ENCODE measurements around the gene TSPAN14. TPM values are rescaled to one million over a fixed set of nuclear protein-coding genes. Genes with fewer than 3 reads are reported as not detected.

The TSPAN14 gene
- total RNA-seq, 2 experiments from 2014 or later = 98.8 to 112 TPM

- ATAC-seq (ENCODE audit: low read depth) (no peak), DNase-seq (no peak)
- peak overlapping the region; percentile 71 for H3K27ac Mint-ChIP-seq
- POLR2A ChIA-PET = interaction anchor here (0.8 to 1.3 kb wide), 5 partner anchors 9 to 58 kb away, joined by 3 to 6 read pairs (median 4); no protein-coding TSS in a partner anchor
- H3K27me3 Mint-ChIP-seq = peaks cover 1% of the 10 kb centered on the region
- H3K4me3 Mint-ChIP-seq = peak overlapping the region; percentile 72
- peaks cover 21% of the 10 kb centered on the region for H3K4me1 Mint-ChIP-seq
- peaks cover 15% of the 10 kb centered on the region for H3K36me3 Mint-ChIP-seq
- no peaks in the 10 kb centered on the region for H3K9me3 Mint-ChIP-seq
Measured at GRCh38 chr10:80453056-80453841, 861 bp upstream of the TSPAN14 start.

- Mint-ChIP-seq H3K4me1 (peaks cover 35% of the 10 kb centered on the region), H3K9me3 (no peaks in the 10 kb centered on the region), H3K27ac (peak overlapping the region; percentile 92), H3K27me3 (no peaks in the 10 kb centered on the region), H3K36me3 (peaks cover 19% of the 10 kb centered on the region), H3K4me3 (peak overlapping the region; percentile 99)
- POLR2A ChIA-PET = interaction anchor here (1.2 to 6.5 kb wide), 5 partner anchors 9 to 46 kb away, joined by 4 to 74 read pairs (median 6); no protein-coding TSS in a partner anchor
- DNase-seq (peak; percentile 54), ATAC-seq (ENCODE audit: low read depth) (peak; percentile 8)
Measured at GRCh38 chr10:80454513-80455460, 677 bp downstream of the TSPAN14 start.

GRCh38 chr10:80455461-80456349 lies 1.6 kb downstream of the TSPAN14 start:
- no peak for DNase-seq
- H3K36me3 Mint-ChIP-seq = peaks cover 20% of the 10 kb centered on the region
- peak overlapping the region; percentile 92 for H3K27ac Mint-ChIP-seq
- POLR2A ChIA-PET = interaction anchor here (0.6 to 6.5 kb wide), 12 partner anchors 8 to 68 kb away, joined by 3 to 74 read pairs (median 6); no protein-coding TSS in a partner anchor
- no peak for ATAC-seq (ENCODE audit: low read depth)
- H3K4me3 Mint-ChIP-seq = peak overlapping the region; percentile 99
- H3K4me1 Mint-ChIP-seq = peaks cover 44% of the 10 kb centered on the region
- no peaks in the 10 kb centered on the region for H3K27me3 Mint-ChIP-seq
- H3K9me3 Mint-ChIP-seq = no peaks in the 10 kb centered on the region

- H3K36me3 Mint-ChIP-seq = peaks cover 23% of the 10 kb centered on the region
- H3K27ac Mint-ChIP-seq = peak overlapping the region; percentile 93
- H3K4me1 Mint-ChIP-seq = peaks cover 62% of the 10 kb centered on the region
- H3K27me3 Mint-ChIP-seq = no peaks in the 10 kb centered on the region
- no peaks in the 10 kb centered on the region for H3K9me3 Mint-ChIP-seq
- H3K4me3 Mint-ChIP-seq = peak overlapping the region; percentile 99
- DNase-seq (no peak), ATAC-seq (ENCODE audit: low read depth) (no peak)
- POLR2A ChIA-PET = interaction anchor here (0.6 to 6.5 kb wide), 10 partner anchors 8 to 50 kb away, joined by 3 to 74 read pairs (median 6); no protein-coding TSS in a partner anchor
Measured at GRCh38 chr10:80457554-80458262, 3.6 kb downstream of the TSPAN14 start.

- POLR2A ChIA-PET = interaction anchor here (0.6 to 6.5 kb wide), 11 partner anchors 9 to 71 kb away, joined by 3 to 74 read pairs (median 7); no protein-coding TSS in a partner anchor
- Mint-ChIP-seq H3K27me3 (no peaks in the 10 kb centered on the region), H3K4me3 (peak overlapping the region; percentile 99), H3K27ac (peak overlapping the region; percentile 93), H3K4me1 (peaks cover 66% of the 10 kb centered on the region), H3K9me3 (no peaks in the 10 kb centered on the region), H3K36me3 (peaks cover 24% of the 10 kb centered on the region)
- ATAC-seq (ENCODE audit: low read depth) (no peak), DNase-seq (no peak)
Measured at GRCh38 chr10:80458263-80458625, 4.1 kb downstream of the TSPAN14 start.

- peak overlapping the region; percentile 99 for H3K4me3 Mint-ChIP-seq
- no peaks in the 10 kb centered on the region for H3K9me3 Mint-ChIP-seq
- H3K36me3 Mint-ChIP-seq = peaks cover 28% of the 10 kb centered on the region
- H3K27ac Mint-ChIP-seq = peak overlapping the region; percentile 93
- POLR2A ChIA-PET = interaction anchor here (0.6 to 6.5 kb wide), 13 partner anchors 9 to 71 kb away, joined by 3 to 74 read pairs (median 6); no protein-coding TSS in a partner anchor
- peaks cover 68% of the 10 kb centered on the region for H3K4me1 Mint-ChIP-seq
- DNase-seq = no peak
- no peak for ATAC-seq (ENCODE audit: low read depth)
- no peaks in the 10 kb centered on the region for H3K27me3 Mint-ChIP-seq
Measured at GRCh38 chr10:80458638-80459037, 4.5 kb downstream of the TSPAN14 start.

GRCh38 chr10:80459047-80459865 lies 5.1 kb downstream of the TSPAN14 start:
- Mint-ChIP-seq H3K27ac (peak overlapping the region; percentile 93), H3K9me3 (no peaks in the 10 kb centered on the region), H3K4me3 (peak overlapping the region; percentile 99), H3K36me3 (peaks cover 32% of the 10 kb centered on the region), H3K27me3 (no peaks in the 10 kb centered on the region), H3K4me1 (peaks cover 73% of the 10 kb centered on the region)
- peak; percentile 70 for DNase-seq
- POLR2A ChIA-PET = interaction anchor here (0.8 to 6.5 kb wide), 13 partner anchors 8 to 70 kb away, joined by 3 to 74 read pairs (median 6); no protein-coding TSS in a partner anchor
- peak; percentile 57 for ATAC-seq (ENCODE audit: low read depth)

GRCh38 chr10:80460399-80461207 lies 6.5 kb downstream of the TSPAN14 start:
- peaks cover 28% of the 10 kb centered on the region for H3K36me3 Mint-ChIP-seq
- peak overlapping the region; percentile 93 for H3K27ac Mint-ChIP-seq
- POLR2A ChIA-PET = interaction anchor here (1.1 to 6.5 kb wide), 8 partner anchors 8 to 44 kb away, joined by 3 to 74 read pairs (median 18); no protein-coding TSS in a partner anchor
- H3K9me3 Mint-ChIP-seq = no peaks in the 10 kb centered on the region
- peak overlapping the region; percentile 99 for H3K4me3 Mint-ChIP-seq
- H3K27me3 Mint-ChIP-seq = no peaks in the 10 kb centered on the region
- DNase-seq = no peak
- no peak for ATAC-seq (ENCODE audit: low read depth)
- peaks cover 84% of the 10 kb centered on the region for H3K4me1 Mint-ChIP-seq

- no peaks in the 10 kb centered on the region for H3K27me3 Mint-ChIP-seq
- peak overlapping the region; percentile 93 for H3K27ac Mint-ChIP-seq
- POLR2A ChIA-PET = interaction anchor here (1.2 to 14.2 kb wide), 7 partner anchors 7 to 43 kb away, joined by 5 to 150 read pairs (median 17); no protein-coding TSS in a partner anchor
- no peak for ATAC-seq (ENCODE audit: low read depth)
- peaks cover 84% of the 10 kb centered on the region for H3K4me1 Mint-ChIP-seq
- H3K9me3 Mint-ChIP-seq = no peaks in the 10 kb centered on the region
- no peak for DNase-seq
- peak overlapping the region; percentile 99 for H3K4me3 Mint-ChIP-seq
- H3K36me3 Mint-ChIP-seq = peaks cover 22% of the 10 kb centered on the region
Measured at GRCh38 chr10:80461208-80462183, 7.4 kb downstream of the TSPAN14 start.
